NB4 (cell line): ENCODE results near the gene PHF14.

Experiments used
- DNase-seq: peaks from one replicate; pipeline ENCODE4 v3.0.0; 2010; ENCODE audit warnings: low read depth
- H3K4me3 ChIP-seq: one replicate; pipeline ENCODE4 v1.5.1; 2011; ENCODE audit warnings: mild to moderate bottlenecking, low read depth, low read length, moderate library complexity
- CTCF ChIP-seq: IDR thresholded peaks from one replicate; pipeline ENCODE4 v1.5.1; 2012; ENCODE audit warnings: low read depth, low read length
- MYC ChIP-seq: IDR thresholded peaks from 2 replicates; pipeline ENCODE4 v1.6.1; 2011; ENCODE audit warnings: low read depth, low read length
- POLR2A ChIP-seq: IDR thresholded peaks from 2 replicates; pipeline ENCODE4 v1.6.1; 2011; ENCODE audit warnings: mild to moderate bottlenecking; ENCODE audit not compliant: insufficient read length; ENCODE audit errors: extremely low read depth
- TF ChIP-seq, protein P1 (sequence below): IDR thresholded peaks from 2 replicates; pipeline ENCODE4 v1.6.1; 2011; ENCODE audit warnings: low read depth, low read length

The PHF14 gene

DNA sequence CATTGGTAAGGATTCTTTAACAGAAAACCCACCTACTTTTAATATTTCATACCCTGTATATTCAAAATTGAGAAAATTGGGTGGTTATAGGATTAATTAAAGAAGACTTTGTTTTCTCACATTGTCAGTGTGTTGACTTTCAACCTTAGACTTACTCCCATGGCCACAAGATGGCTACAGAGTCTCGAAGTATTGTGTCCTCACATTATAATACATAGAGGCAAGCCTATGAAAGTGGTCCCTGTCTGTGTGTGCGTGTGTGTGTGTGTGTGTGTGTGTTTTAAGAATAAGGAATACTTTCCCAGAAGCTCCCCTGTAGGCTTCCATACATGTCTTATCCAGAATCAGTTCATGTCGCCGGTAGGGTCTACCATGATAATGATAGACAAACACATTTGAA is 180.0 kb downstream of the PHF14 start:
- DNase-seq = no peak
- H3K4me3 ChIP-seq = no peak overlapping the region
- no peak for TF ChIP-seq MYC
- no peak for TF ChIP-seq CTCF
- TF ChIP-seq, protein P1, sequence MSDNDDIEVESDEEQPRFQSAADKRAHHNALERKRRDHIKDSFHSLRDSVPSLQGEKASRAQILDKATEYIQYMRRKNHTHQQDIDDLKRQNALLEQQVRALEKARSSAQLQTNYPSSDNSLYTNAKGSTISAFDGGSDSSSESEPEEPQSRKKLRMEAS = no peak

- DNase-seq = no peak
- H3K4me3 ChIP-seq = no peak overlapping the region
- TF ChIP-seq, protein P1 = no peak
- TF ChIP-seq MYC (no peak), CTCF (no peak), POLR2A (no peak)
These were observed 182.2 kb downstream of the PHF14 start for GRCh38 chr7:11155883-11156282.

- TF ChIP-seq CTCF (no peak), POLR2A (no peak), MYC (no peak)
- TF ChIP-seq, protein P1 = no peak
- no peak for DNase-seq
- H3K4me3 ChIP-seq = no peak overlapping the region
These were observed 187.8 kb downstream of the PHF14 start for GRCh38 chr7:11161499-11161898.

DNA sequence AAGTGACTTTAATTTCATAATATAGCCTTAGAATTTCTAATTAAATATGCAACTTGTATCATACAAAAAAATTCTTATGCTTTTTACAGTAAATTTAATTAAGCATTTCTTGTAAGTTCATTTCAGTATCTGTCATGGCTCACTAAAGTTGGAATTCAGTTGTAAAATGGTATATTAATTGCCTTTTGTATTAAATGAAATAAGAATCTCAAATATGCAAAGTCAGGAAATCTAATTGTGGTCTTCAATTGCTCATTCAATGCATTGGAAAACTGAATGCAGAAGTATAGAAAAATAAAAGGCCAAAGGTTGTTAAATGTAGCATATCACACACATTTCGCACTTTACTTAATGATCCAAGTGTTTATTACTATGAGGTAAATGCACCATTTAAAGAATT is 189.5 kb downstream of the PHF14 start:
- DNase-seq = no peak
- H3K4me3 ChIP-seq = no peak overlapping the region
- TF ChIP-seq CTCF (no peak), MYC (no peak), POLR2A (no peak)
- TF ChIP-seq, protein P1 = no peak

- TF ChIP-seq POLR2A = no peak
- TF ChIP-seq CTCF = no peak
- TF ChIP-seq, protein P1 = no peak
- DNase-seq = no peak
These were observed 192.4 kb downstream of the PHF14 start for GRCh38 chr7:11166051-11166450.

DNA sequence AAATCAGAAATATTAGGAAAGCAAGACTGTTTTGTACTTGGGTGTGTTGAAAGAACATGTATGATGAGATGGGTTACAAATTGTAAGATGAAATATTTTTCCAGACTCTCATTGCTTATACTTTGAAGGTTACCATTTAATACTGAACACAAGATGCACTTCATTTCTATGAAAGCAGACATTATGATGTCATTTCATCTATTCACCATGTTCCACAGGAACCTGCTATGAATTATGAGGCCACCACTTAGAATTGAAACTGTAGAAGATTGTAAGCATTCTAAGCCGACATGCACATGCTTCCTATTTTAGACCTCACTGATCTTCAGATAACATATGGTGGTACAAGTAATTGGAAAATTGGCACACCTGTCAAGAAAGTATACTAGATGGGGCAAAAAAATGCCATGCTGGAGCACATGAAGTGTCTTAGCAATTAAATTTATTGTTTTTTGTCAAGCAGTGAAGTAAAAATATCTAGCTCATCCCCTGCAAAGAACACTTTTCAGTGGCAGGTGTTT is 195.0 kb downstream of the PHF14 start:
- H3K4me3 ChIP-seq = no peak overlapping the region
- DNase-seq = no peak
- TF ChIP-seq, protein P1 = no peak
- TF ChIP-seq POLR2A (no peak), CTCF (no peak), MYC (no peak)

More at GRCh38 chr7:11166051-11166450, 192.4 kb downstream of the PHF14 start:
- no peak overlapping the region for H3K4me3 ChIP-seq
